Measurements from ENCODE around the gene OSBPL2. TPM values are rescaled to one million over a fixed set of nuclear protein-coding genes. Genes with fewer than 3 reads are reported as not detected.

The OSBPL2 gene
- total and polyA plus RNA-seq, 2 experiments from 2014 or later = 16.6 to 31.2 TPM

DNA sequence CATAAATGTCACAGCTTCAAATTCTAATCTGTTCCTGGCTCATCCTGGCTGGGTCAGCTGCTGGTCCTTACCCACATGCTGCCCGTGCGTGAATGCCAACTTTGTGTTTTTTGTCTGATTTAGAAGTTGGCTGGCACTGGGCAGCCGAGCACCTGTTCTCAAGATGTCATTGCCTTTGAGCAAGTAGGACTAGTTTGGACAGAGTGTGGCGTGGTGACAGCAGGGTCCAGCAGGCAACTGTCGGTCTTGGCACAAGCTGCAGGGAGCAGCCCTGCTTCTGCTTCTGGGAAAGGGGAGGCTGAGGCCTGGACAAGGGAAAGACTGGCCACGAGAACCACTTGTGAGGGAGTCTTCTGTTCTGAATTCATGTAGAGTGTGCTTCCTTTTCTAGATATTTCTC is 38.1 kb downstream of the OSBPL2 start (continued):
- TF ChIP-seq, protein P1, sequence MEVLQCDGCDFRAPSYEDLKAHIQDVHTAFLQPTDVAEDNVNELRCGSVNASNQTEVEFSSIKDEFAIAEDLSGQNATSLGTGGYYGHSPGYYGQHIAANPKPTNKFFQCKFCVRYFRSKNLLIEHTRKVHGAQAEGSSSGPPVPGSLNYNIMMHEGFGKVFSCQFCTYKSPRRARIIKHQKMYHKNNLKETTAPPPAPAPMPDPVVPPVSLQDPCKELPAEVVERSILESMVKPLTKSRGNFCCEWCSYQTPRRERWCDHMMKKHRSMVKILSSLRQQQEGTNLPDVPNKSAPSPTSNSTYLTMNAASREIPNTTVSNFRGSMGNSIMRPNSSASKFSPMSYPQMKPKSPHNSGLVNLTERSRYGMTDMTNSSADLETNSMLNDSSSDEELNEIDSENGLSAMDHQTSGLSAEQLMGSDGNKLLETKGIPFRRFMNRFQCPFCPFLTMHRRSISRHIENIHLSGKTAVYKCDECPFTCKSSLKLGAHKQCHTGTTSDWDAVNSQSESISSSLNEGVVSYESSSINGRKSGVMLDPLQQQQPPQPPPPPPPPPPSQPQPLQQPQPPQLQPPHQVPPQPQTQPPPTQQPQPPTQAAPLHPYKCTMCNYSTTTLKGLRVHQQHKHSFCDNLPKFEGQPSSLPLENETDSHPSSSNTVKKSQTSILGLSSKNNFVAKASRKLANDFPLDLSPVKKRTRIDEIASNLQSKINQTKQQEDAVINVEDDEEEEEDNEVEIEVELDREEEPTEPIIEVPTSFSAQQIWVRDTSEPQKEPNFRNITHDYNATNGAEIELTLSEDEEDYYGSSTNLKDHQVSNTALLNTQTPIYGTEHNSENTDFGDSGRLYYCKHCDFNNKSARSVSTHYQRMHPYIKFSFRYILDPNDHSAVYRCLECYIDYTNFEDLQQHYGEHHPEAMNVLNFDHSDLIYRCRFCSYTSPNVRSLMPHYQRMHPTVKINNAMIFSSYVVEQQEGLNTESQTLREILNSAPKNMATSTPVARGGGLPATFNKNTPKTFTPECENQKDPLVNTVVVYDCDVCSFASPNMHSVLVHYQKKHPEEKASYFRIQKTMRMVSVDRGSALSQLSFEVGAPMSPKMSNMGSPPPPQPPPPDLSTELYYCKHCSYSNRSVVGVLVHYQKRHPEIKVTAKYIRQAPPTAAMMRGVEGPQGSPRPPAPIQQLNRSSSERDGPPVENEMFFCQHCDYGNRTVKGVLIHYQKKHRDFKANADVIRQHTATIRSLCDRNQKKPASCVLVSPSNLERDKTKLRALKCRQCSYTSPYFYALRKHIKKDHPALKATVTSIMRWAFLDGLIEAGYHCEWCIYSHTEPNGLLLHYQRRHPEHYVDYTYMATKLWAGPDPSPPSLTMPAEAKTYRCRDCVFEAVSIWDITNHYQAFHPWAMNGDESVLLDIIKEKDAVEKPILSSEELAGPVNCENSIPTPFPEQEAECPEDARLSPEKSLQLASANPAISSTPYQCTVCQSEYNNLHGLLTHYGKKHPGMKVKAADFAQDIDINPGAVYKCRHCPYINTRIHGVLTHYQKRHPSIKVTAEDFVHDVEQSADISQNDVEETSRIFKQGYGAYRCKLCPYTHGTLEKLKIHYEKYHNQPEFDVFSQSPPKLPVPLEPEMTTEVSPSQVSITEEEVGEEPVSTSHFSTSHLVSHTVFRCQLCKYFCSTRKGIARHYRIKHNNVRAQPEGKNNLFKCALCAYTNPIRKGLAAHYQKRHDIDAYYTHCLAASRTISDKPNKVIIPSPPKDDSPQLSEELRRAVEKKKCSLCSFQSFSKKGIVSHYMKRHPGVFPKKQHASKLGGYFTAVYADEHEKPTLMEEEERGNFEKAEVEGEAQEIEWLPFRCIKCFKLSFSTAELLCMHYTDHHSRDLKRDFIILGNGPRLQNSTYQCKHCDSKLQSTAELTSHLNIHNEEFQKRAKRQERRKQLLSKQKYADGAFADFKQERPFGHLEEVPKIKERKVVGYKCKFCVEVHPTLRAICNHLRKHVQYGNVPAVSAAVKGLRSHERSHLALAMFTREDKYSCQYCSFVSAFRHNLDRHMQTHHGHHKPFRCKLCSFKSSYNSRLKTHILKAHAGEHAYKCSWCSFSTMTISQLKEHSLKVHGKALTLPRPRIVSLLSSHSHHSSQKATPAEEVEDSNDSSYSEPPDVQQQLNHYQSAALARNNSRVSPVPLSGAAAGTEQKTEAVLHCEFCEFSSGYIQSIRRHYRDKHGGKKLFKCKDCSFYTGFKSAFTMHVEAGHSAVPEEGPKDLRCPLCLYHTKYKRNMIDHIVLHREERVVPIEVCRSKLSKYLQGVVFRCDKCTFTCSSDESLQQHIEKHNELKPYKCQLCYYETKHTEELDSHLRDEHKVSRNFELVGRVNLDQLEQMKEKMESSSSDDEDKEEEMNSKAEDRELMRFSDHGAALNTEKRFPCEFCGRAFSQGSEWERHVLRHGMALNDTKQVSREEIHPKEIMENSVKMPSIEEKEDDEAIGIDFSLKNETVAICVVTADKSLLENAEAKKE (CRISPR knock-in tag; IDR thresholded peaks at IDR 0.05) = no peak
- TF ChIP-seq, protein P2, sequence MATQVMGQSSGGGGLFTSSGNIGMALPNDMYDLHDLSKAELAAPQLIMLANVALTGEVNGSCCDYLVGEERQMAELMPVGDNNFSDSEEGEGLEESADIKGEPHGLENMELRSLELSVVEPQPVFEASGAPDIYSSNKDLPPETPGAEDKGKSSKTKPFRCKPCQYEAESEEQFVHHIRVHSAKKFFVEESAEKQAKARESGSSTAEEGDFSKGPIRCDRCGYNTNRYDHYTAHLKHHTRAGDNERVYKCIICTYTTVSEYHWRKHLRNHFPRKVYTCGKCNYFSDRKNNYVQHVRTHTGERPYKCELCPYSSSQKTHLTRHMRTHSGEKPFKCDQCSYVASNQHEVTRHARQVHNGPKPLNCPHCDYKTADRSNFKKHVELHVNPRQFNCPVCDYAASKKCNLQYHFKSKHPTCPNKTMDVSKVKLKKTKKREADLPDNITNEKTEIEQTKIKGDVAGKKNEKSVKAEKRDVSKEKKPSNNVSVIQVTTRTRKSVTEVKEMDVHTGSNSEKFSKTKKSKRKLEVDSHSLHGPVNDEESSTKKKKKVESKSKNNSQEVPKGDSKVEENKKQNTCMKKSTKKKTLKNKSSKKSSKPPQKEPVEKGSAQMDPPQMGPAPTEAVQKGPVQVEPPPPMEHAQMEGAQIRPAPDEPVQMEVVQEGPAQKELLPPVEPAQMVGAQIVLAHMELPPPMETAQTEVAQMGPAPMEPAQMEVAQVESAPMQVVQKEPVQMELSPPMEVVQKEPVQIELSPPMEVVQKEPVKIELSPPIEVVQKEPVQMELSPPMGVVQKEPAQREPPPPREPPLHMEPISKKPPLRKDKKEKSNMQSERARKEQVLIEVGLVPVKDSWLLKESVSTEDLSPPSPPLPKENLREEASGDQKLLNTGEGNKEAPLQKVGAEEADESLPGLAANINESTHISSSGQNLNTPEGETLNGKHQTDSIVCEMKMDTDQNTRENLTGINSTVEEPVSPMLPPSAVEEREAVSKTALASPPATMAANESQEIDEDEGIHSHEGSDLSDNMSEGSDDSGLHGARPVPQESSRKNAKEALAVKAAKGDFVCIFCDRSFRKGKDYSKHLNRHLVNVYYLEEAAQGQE (IDR thresholded peaks at IDR 0.05; ENCODE audit: unreplicated experiment) = no peak
- TF ChIP-seq EZH2 (IDR thresholded peaks at IDR 0.05; ENCODE audit: low read depth, unreplicated experiment) = no peak
- TF ChIP-seq NANOG (IDR thresholded peaks at IDR 0.05; ENCODE audit: borderline replicate concordance) = no peak
- TF ChIP-seq, protein P3, sequence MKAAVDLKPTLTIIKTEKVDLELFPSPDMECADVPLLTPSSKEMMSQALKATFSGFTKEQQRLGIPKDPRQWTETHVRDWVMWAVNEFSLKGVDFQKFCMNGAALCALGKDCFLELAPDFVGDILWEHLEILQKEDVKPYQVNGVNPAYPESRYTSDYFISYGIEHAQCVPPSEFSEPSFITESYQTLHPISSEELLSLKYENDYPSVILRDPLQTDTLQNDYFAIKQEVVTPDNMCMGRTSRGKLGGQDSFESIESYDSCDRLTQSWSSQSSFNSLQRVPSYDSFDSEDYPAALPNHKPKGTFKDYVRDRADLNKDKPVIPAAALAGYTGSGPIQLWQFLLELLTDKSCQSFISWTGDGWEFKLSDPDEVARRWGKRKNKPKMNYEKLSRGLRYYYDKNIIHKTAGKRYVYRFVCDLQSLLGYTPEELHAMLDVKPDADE (IDR thresholded peaks at IDR 0.05) = no peak

All from GM23338 (cell line).